ENCODE measurements around the gene FBXO31.
"Not testable (repeated sequence)": the region's sequence is repeated elsewhere in the genome, so short reads cannot be mapped to it uniquely, and the experiment has no call there.

Gene FBXO31

DNA sequence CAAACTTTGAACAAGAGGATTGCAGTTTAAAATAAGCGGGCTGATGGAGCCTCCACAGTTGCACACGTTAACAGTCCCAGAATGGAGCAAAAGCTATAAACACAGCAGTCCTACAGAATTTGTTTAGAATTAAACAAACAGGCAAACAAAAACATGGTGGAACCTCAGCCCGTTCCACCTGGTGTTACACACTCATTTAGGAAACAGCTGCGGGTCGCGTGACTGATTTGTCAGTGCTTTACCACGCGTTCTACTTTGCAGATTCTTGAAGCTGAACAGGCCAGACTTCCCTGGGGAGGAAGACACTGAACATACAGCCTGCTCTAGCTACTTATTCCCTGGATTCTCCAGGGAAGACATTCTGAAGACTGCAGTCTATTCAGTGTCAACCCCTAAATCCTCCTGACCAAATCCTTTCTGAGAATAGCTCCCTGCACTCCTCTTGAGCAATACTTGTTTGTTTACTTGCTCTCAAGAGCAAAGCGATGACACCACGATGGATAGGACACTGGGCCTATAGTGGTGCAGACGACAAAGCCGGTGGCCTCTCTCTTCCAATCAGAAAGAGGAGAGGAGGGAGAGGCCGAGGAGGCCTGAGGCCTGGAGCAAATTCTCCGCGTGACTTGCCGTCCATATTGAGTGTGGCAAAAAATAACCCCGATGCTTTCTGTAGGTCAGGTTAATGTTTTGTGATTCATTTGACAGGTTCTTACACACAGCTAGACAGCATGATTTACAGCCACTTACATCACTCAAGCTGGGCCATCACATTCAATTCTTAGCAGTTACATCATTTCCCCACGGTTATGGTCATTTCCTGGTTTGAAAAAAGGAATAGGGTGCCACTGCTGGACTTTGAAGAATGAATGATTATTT, 4.6 kb upstream of the FBXO31 start:
- peak; percentile 93 for FAIRE-seq
- DNase-seq (ENCODE audit: low spot score): peak; percentile 99

DNA sequence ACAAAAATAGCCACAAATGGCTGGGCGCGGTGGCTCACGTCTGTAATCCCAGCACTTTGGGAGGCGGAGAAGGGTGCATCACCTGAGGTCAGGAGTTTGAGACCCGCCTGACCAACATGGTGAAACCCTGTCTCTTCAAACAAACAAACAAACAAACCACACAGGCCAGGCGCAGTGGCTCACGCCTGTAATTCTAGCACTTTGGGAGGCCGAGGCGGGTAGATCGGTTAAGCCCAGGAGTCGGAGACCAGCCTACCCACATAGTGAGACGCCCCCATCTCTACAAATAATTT, 1.2 kb upstream of the FBXO31 start:
- not testable (repeated sequence) for FAIRE-seq; DNase-seq (ENCODE audit: low spot score)

- no peak for DNase-seq (ENCODE audit: low spot score)
Measured at GRCh38 chr16:87384162-87384874, 742 bp upstream of the FBXO31 start.

GRCh38 chr16:87382023-87382785, 1.4 kb downstream of the FBXO31 start:
- DNase-seq (ENCODE audit: low spot score) (no peak), FAIRE-seq (no peak)

More at GRCh38 chr16:87384162-87384874, 742 bp upstream of the FBXO31 start:
- no peak for FAIRE-seq

DNA sequence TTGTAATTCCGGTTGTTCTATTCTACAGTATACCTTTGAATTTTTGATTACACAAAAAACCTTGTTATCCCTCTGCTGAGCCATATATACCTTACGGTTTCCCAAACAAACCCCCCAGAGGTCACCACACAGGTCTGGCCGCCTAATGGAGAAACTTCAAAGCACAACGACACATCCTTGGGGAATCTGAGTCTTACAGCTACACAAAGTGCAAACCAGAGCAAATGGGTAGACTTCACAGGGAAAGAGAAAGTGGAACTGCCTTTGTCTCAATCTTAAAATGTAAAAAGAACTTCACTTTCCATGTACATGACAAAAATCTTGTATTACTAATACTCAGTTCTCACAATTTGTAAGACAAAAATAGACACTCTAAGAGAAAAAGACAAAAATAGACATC, 2.7 kb downstream of the FBXO31 start:
- FAIRE-seq (no peak), DNase-seq (ENCODE audit: low spot score) (no peak)

DNA sequence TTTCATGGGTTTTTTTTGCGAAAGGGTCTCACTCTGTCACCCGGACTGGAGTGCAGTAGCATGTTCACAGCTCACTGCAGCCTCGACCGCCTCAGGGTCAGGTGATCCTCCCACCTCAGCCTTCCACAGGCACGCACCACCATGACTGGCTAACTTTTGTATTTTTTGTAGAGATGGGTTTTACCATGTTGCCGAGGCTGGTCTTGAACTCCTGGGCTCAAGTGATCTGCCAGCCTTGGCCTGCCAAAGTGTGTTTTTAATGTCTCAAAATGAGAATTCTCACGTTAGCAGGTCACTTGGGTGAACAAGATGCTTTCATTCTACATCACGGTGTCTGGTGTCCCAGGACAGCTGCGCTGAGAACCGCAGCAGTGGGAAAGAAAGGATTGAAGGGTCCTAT, 3.2 kb downstream of the FBXO31 start:
- DNase-seq (ENCODE audit: low spot score) (no peak), FAIRE-seq (no peak)

- FAIRE-seq; DNase-seq (ENCODE audit: low spot score): not testable (repeated sequence)
Measured at GRCh38 chr16:87379312-87379752, 4.2 kb downstream of the FBXO31 start.

DNA sequence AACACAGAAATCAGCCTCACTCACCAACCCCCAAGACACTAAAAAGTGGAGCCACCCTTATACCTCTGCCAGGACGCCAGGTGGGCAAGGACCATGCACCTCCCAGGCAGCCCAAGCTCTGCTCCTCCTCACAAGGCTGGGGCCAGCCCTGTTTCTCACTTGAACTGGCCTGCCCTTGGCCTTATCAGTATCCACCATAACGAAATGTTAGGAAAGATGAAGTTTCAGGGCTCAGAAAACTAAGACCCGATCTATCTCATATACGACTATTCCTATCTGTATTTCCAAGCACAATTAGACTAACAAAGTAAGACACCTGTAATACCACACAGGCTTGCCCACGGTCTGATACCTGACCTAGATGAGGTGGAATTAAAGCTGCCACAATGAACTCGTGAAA, 6.9 kb downstream of the FBXO31 start:
- FAIRE-seq: no peak
- DNase-seq (ENCODE audit: low spot score): no peak

GRCh38 chr16:87375426-87376135, 8.0 kb downstream of the FBXO31 start:
- DNase-seq (ENCODE audit: low spot score) (no peak), FAIRE-seq (no peak)

DNA sequence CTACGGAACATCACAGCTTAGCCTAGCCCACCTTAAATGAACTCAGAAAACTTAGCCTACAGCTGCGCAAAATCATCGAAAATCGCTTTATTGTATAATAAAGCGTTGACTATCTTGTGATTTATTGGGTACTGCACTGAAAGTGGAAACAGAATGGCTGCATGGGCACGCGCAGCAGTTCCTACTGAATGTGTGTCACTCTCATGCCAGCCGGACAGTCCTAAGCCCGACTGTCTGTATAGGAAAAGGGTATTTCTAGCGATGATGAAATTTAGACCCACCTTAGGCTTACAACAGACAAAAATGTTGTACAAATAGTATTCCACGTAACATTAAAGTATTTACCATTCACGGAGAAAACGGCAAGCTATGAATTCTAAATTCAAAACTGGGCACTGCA, 9.3 kb downstream of the FBXO31 start:
- FAIRE-seq (no peak), DNase-seq (ENCODE audit: low spot score) (no peak)

- FAIRE-seq (no peak), DNase-seq (ENCODE audit: low spot score) (no peak)
Measured at GRCh38 chr16:87372305-87372704, 11.3 kb downstream of the FBXO31 start.

- DNase-seq (ENCODE audit: low spot score) (no peak), FAIRE-seq (no peak)
Measured at GRCh38 chr16:87371261-87371866, 12.2 kb downstream of the FBXO31 start.

DNA sequence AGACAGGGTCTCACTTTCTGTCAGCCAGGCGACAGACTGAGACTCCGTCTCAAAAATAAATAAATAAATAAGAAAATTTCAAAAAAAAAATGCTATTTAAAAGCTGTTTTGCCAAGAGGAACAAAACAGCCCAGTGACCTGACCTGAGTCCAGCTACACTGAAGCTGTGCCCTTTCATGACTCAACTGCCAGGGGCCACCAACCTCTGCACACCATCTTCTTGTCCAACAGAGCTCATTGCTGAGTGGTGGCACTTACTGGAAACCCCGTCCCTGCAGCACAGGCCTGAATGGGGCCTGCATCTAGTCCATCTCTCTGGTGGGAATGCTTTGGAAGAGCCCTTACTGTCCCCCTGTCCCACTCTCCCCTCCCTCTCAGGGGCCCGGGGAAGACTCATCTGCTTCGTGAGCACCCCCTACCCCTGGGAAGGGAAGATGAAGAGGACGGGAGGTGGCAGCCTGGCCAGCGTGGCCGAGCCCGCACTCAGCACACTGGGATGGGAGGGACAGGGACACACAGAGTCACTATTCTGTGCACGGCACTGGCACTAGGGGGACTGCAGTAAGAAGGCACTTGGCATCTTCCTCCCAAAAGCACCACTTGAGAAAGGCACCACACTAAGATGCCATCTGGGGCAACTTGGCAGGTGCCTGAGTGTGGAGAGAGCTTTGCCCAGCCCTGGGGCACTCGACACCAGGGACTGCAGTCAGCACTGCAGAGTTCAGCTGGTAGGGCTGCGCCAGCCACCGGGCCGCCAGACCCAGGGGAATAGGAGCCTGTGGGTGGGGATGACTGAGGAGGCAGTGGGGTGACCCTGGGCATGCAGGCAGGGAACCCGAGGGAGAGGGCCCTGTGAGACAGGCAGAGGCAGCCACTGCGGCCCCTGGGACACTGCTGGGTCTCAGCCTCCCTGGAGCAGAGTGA, 13.5 kb downstream of the FBXO31 start:
- FAIRE-seq (no peak), DNase-seq (ENCODE audit: low spot score) (no peak)

DNA sequence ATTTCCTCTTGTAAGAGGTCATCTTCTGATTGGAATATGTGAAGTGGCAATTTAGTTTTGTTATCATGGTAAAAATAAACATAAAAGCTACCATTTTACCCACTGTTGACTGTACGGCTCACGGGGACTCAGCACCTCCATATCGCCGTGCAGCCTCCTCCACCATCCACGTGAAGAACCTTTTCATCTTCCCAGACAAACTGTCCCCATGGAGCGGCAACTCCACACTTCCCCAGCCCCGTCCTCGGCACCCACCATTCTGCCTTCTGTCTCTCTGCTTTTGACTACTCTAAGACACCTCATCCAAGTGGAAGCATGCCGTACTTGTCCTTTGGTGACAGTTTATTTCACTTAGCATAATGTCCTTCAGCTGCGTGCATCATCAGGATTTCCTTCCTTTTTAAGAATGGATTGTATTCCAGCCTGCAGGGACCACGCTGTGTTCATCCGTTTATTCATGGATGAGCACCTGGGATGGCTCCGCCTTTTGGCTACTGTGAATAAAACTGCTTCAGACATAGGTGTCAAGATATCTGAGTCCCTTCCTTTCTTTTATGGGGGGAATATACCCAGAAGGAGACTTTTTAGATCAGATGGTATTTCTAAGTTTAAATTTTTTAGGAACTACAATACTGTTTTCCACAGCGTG, 14.3 kb downstream of the FBXO31 start:
- DNase-seq (ENCODE audit: low spot score): no peak
- no peak for FAIRE-seq

GRCh38 chr16:87368029-87368770, 15.4 kb downstream of the FBXO31 start:
- DNase-seq (ENCODE audit: low spot score) (no peak), FAIRE-seq (no peak)

- FAIRE-seq (no peak), DNase-seq (ENCODE audit: low spot score) (no peak)
Measured at GRCh38 chr16:87367529-87367928, 16.0 kb downstream of the FBXO31 start.

DNA sequence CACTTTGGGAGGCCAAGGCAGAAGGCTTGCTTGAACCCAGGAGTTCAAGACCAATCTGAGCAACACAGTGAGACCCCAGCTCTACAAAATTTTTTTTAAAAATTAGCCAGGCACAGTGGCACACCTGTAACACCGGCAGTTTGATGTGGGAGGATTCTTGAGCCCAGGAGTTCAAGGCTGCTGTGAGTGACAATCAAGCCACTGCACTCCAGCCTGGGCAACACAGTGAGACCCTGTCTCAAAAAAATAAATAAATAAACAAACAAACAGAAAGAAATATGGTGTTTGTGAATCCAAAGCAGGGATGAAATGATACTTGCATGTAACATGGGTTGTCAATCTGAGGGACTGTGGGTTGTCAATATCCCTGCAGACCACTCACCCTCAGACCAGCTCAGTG, 16.6 kb downstream of the FBXO31 start:
- DNase-seq (ENCODE audit: low spot score): no peak
- FAIRE-seq: no peak

- no peak for FAIRE-seq
- DNase-seq (ENCODE audit: low spot score): no peak
Measured at GRCh38 chr16:87366288-87366687, 17.3 kb downstream of the FBXO31 start.

Measured in RCC 7860 (cell line).